Subcutaneous adipose tissue (tissue), 4 donors: ENCODE measurements around the gene PTGR1. TPM values are rescaled to one million over a fixed set of nuclear protein-coding genes. Genes with fewer than 3 reads are reported as not detected.

Experiments
- CTCF ChIP-seq: fragments of 450-650 bp; IDR thresholded peaks from one replicate; pipeline ENCODE4 v1.5.1; 2016; ENCODE audit warnings: low read depth, mild to moderate bottlenecking, control low read depth, antibody characterized with exemption, moderate library complexity
- total RNA-seq, 4 donors: library from RNA; depleted of rRNA; stranded (reverse); fragments of >200 nt; gene quantifications; one replicate each; pipeline ENCODE4 v1.1.0, GENCODE V29; 2016

Gene PTGR1
- total RNA-seq, 4 donors from 2014 or later: 33.6 to 87.4 (median 64.8) TPM

- no peak for TF ChIP-seq CTCF
These were observed 74.1 kb downstream of the PTGR1 start, which contains the start of gene ZNF483 for GRCh38 chr9:111525056-111525977. TSS of gene ZNF483 (plus strand) at chr9:111525179. CDS start at chr9:111527396, 2,217 bp downstream.

GRCh38 chr9:111524731-111525055, 74.8 kb downstream of the PTGR1 start:
- no peak for TF ChIP-seq CTCF

GRCh38 chr9:111516061-111516465, 83.4 kb downstream of the PTGR1 start:
- no peak for TF ChIP-seq CTCF

GRCh38 chr9:111514967-111515366, 84.5 kb downstream of the PTGR1 start:
- no peak for TF ChIP-seq CTCF

Other genes starting within 250 kb of the PTGR1 start
- gene ECPAS, start 115.3 kb downstream of the PTGR1 start, total RNA-seq: 100 to 1,000 TPM in 3 of 4 donors, 10 to 100 TPM in 1; 92.8 to 152 (median 147) TPM
- gene ZNF483, start 74.5 kb downstream of the PTGR1 start, total RNA-seq: 1 to 10 TPM; 1.6 to 5.1 (median 3.7) TPM
- 10 to 100 TPM; 10.4 to 12.8 (median 11.6) TPM for gene DNAJC25, start 31.7 kb upstream of the PTGR1 start, total RNA-seq
- gene GNG10, start 62.0 kb upstream of the PTGR1 start, total RNA-seq: 100 to 1,000 TPM in 3 of 4 donors, 10 to 100 TPM in 1; 79.9 to 125 (median 105) TPM
- not detected for gene SHOC1, start 195.3 kb upstream of the PTGR1 start, total RNA-seq